Stimulated activated CD4-positive, alpha-beta T cell treated with anti-CD3 and anti-CD28 coated beads, Interleukin-12 subunit alpha, Interleukin-12 subunit beta, amount 100 ng/mL, for 48 hours (primary cell): ENCODE results near the gene CPA3.

Experiments used
- DNase-seq, 3 donors: peaks; one replicate each; pipeline ENCODE4 v3.0.0-alpha.2; 2020; ENCODE audit warnings: low read depth in 2 of 3, low spot score in 1 of 3

The CPA3 gene

GRCh38 chr3:148914936-148915690, 50.0 kb downstream of the CPA3 start:
- no peak for DNase-seq

GRCh38 chr3:148916132-148916531, 51.0 kb downstream of the CPA3 start:
- DNase-seq = no peak

GRCh38 chr3:148922467-148922866, 57.4 kb downstream of the CPA3 start:
- no peak for DNase-seq

- no peak for DNase-seq
Observed at GRCh38 chr3:148923592-148923991, 58.5 kb downstream of the CPA3 start.

GRCh38 chr3:148924562-148924961, 59.5 kb downstream of the CPA3 start:
- no peak for DNase-seq

- no peak for DNase-seq
Observed at GRCh38 chr3:148925845-148926244, 60.7 kb downstream of the CPA3 start.

GRCh38 chr3:148930752-148931151, 65.7 kb downstream of the CPA3 start:
- no peak for DNase-seq

GRCh38 chr3:148931574-148931973, 66.5 kb downstream of the CPA3 start:
- no peak for DNase-seq

GRCh38 chr3:148932972-148933371, 67.9 kb downstream of the CPA3 start:
- DNase-seq = no peak

GRCh38 chr3:148937467-148938255, 72.6 kb downstream of the CPA3 start:
- DNase-seq = no peak

- no peak for DNase-seq
Observed at GRCh38 chr3:148938306-148938705, 73.2 kb downstream of the CPA3 start.

- DNase-seq = no peak
Observed at GRCh38 chr3:148938936-148939335, 73.8 kb downstream of the CPA3 start.

GRCh38 chr3:148940983-148941382, 75.9 kb downstream of the CPA3 start:
- no peak for DNase-seq

GRCh38 chr3:148943506-148944205, 78.6 kb downstream of the CPA3 start:
- peak in 1 of 3 donors; percentile 18 for DNase-seq

GRCh38 chr3:148945116-148945515, 80.0 kb downstream of the CPA3 start:
- no peak for DNase-seq
